ENCODE measurements around the gene ZNF396. TPM values are rescaled to one million over a fixed set of nuclear protein-coding genes. Genes with fewer than 3 reads are reported as not detected.

ZNF396 gene
- total RNA-seq, 2 experiments from 2014 or later = 0.38 TPM

- peaks cover 7% of the 10 kb centered on the region for H3K4me1 Mint-ChIP-seq (ENCODE audit: low read depth)
- H3K4me3 Mint-ChIP-seq = no peak overlapping the region
- CTCF ChIA-PET = interaction anchor here (0.6 to 1.8 kb wide), 5 partner anchors 12 to 19 kb away, joined by 3 to 8 read pairs (median 3); no protein-coding TSS in a partner anchor
- no peak for DNase-seq
- intact Hi-C loops (cut with micrococcal nuclease) = no loop called here
- H3K27ac Mint-ChIP-seq = no peak overlapping the region
- no peaks in the 10 kb centered on the region for H3K36me3 Mint-ChIP-seq (ENCODE audit: low read depth)
- TF ChIP-seq, protein P1, sequence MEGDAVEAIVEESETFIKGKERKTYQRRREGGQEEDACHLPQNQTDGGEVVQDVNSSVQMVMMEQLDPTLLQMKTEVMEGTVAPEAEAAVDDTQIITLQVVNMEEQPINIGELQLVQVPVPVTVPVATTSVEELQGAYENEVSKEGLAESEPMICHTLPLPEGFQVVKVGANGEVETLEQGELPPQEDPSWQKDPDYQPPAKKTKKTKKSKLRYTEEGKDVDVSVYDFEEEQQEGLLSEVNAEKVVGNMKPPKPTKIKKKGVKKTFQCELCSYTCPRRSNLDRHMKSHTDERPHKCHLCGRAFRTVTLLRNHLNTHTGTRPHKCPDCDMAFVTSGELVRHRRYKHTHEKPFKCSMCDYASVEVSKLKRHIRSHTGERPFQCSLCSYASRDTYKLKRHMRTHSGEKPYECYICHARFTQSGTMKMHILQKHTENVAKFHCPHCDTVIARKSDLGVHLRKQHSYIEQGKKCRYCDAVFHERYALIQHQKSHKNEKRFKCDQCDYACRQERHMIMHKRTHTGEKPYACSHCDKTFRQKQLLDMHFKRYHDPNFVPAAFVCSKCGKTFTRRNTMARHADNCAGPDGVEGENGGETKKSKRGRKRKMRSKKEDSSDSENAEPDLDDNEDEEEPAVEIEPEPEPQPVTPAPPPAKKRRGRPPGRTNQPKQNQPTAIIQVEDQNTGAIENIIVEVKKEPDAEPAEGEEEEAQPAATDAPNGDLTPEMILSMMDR (IDR thresholded peaks at IDR 0.05) = no peak
- ATAC-seq = no peak
- no peaks in the 10 kb centered on the region for H3K9me3 Mint-ChIP-seq
- no peaks in the 10 kb centered on the region for H3K27me3 Mint-ChIP-seq
- POLR2A ChIA-PET = no interaction called here
These were observed 8.0 kb downstream of the ZNF396 start for GRCh38 chr18:35369126-35369525.

DNA sequence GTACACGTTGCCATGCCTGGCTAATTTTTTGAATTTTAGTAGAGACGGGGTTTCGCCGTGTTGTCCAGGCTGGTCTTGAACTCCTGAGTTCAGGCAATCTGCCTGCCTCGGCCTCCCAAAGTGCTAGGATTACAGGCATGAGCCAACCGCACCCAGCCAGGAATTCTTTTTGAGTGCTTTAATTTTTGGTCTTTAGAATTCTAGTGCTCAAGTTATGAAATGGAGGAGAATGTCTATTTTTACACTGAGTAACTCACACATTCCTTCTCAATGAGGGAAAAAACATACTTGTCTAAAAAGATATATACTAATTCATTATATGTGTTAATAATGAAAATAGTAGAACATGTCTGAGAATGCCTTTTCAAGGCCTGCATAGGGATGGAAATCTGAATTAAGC, 8.5 kb downstream of the ZNF396 start:
- intact Hi-C loops (cut with micrococcal nuclease) = no loop called here
- CTCF ChIA-PET = interaction anchor here (0.6 to 1.8 kb wide), 5 partner anchors 12 to 19 kb away, joined by 3 to 8 read pairs (median 3); no protein-coding TSS in a partner anchor

DNA sequence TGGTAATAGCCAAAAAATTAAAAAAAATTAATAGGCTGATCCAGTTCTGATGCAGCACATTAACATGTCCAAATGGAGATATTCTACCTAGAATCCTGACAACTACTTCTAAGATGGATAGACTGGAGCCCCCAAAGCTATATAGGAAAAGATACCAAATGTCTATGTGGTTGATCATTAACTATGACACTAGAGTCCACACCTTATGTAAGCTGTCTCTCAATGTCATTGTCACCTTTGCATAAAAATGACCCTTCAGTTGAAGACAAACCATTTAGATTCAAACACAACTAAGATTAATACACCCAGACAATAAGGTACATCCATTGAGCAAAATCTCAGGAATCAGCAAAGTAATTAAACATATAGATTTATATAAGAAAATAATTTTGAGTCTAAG, 14.6 kb downstream of the ZNF396 start:
- H3K4me1 Mint-ChIP-seq (ENCODE audit: low read depth) = no peaks in the 10 kb centered on the region
- no peaks in the 10 kb centered on the region for H3K27me3 Mint-ChIP-seq
- ChIA-PET CTCF (interaction anchor here (0.9 to 1.0 kb wide), 2 partner anchors 131 to 132 kb away, joined by 3 read pairs; no protein-coding TSS in a partner anchor), POLR2A (interaction anchor here (0.7 kb wide), 1 partner anchor 9 kb away, joined by 3 read pairs; no protein-coding TSS in a partner anchor)
- intact Hi-C loops (cut with micrococcal nuclease) = no loop called here
- ATAC-seq = no peak
- no peak for DNase-seq
- no peaks in the 10 kb centered on the region for H3K9me3 Mint-ChIP-seq
- H3K4me3 Mint-ChIP-seq = no peak overlapping the region
- no peak overlapping the region for H3K27ac Mint-ChIP-seq
- TF ChIP-seq, protein P1 (IDR thresholded peaks at IDR 0.05) = no peak
- H3K36me3 Mint-ChIP-seq (ENCODE audit: low read depth) = no peaks in the 10 kb centered on the region

More for the DNA sequence above, 8.5 kb downstream of the ZNF396 start:
- TF ChIP-seq, protein P1 (IDR thresholded peaks at IDR 0.05) = no peak
- Mint-ChIP-seq H3K27me3 (no peaks in the 10 kb centered on the region), H3K4me1 (ENCODE audit: low read depth) (peaks cover 7% of the 10 kb centered on the region), H3K4me3 (no peak overlapping the region), H3K9me3 (no peaks in the 10 kb centered on the region), H3K27ac (no peak overlapping the region), H3K36me3 (ENCODE audit: low read depth) (no peaks in the 10 kb centered on the region)
- ATAC-seq (no peak), DNase-seq (no peak)
- POLR2A ChIA-PET = no interaction called here

GRCh38 chr18:35361570-35362321, 15.4 kb downstream of the ZNF396 start:
- CTCF ChIA-PET = interaction anchor here (0.9 to 1.0 kb wide), 2 partner anchors 130 to 131 kb away, joined by 3 read pairs; no protein-coding TSS in a partner anchor
- no peaks in the 10 kb centered on the region for H3K9me3 Mint-ChIP-seq
- DNase-seq (no peak), ATAC-seq (no peak)
- no peak overlapping the region for H3K4me3 Mint-ChIP-seq
- H3K27ac Mint-ChIP-seq = no peak overlapping the region
- POLR2A ChIA-PET = no interaction called here
- H3K27me3 Mint-ChIP-seq = no peaks in the 10 kb centered on the region
- TF ChIP-seq, protein P1 (IDR thresholded peaks at IDR 0.05) = no peak
- intact Hi-C loops (cut with micrococcal nuclease) = no loop called here
- no peaks in the 10 kb centered on the region for H3K36me3 Mint-ChIP-seq (ENCODE audit: low read depth)
- no peaks in the 10 kb centered on the region for H3K4me1 Mint-ChIP-seq (ENCODE audit: low read depth)

DNA sequence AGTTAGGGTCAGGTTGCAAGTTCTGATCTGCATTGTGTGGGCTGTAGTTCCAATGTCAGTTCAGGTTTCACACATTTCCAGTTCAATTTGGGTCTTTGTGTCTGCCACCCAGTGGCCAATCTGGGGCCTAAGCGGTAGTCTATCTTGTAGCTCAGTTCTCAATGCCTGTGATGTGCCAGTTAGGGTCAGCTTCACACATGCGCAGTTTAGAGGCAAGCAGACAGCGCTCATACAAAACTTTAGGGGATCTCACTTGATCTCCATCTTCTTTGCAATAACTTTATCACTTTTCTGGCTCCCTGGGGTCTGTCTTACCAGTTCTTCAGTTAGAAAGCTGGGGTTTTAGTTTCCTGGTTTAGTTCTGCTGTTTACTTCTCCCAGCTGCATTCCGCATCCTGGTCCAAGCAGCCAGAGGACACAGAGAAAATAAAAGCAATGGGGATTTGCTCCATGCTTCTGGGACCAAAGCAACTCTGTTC, 22.0 kb downstream of the ZNF396 start:
- intact Hi-C loops (cut with micrococcal nuclease) = loop anchor here (1.0 kb wide), 1 partner anchor 124 kb away; no protein-coding TSS in a partner anchor
- ATAC-seq (peak; percentile 98), DNase-seq (peak; percentile 75)
- ChIA-PET POLR2A (interaction anchor here (0.7 to 1.0 kb wide), 2 partner anchors 44 to 313 kb away, joined by 3 read pairs; no protein-coding TSS in a partner anchor), CTCF (interaction anchor here (0.7 to 3.6 kb wide), 20 partner anchors 9 to 327 kb away, joined by 3 to 41 read pairs (median 3); partner anchors contain the start of genes ZNF24 and ZNF397)
- Mint-ChIP-seq H3K27me3 (no peaks in the 10 kb centered on the region), H3K4me3 (no peak overlapping the region), H3K9me3 (peaks cover 9% of the 10 kb centered on the region), H3K4me1 (ENCODE audit: low read depth) (peaks cover 4% of the 10 kb centered on the region), H3K27ac (no peak overlapping the region), H3K36me3 (ENCODE audit: low read depth) (peaks cover 3% of the 10 kb centered on the region)
- TF ChIP-seq, protein P1 (IDR thresholded peaks at IDR 0.05) = peak; percentile 48
